Measurements from ENCODE around the gene SMAD6.

DNA sequence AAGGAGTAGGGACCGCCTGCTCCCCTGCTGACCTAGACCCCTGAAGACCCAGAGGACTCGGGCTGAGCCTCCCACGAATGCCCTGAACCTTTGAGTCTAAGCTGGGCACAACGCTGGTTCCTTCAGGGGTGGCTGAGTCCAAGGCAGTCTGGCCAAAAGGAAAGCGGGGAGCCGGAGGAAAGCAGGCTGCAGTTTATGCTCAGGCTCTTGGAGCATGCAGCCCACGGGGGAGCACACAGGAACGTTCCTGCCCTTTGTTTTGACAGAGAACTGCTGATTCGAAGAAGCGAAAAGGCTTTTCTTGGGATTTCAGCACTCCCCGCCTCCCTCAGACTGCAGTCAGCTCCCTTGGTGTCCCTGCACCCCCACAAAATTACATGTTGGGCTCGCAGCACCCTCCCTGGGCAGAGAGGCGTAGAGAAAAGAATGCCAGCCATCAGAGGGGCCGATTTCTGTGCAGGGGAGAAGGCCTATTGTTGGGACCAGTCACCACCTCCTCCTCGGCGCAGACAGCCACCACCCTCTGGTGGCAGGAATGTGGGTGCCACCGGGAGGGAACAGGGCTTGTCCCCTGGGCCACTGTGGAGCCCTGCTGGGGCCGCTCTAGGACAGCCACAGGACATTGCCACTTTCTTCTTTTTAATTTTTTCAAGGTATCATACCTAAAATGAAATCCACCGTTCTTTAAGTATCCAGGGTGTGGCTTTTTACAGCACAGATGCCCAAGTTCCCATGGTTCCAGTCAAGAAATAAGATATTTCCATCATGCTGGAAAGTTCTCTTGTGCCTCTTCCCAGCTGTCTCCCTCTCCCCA, 72.2 kb downstream of the SMAD6 start:
- TF ChIP-seq ZBTB17 (tag by site-specific recombination; IDR thresholded peaks at IDR 0.05) (peak; percentile 96), ZNF629 (tag by site-specific recombination; IDR thresholded peaks at IDR 0.05) (peak; percentile 47; the same call in 1 of the 2 replicates), SALL2 (tag by site-specific recombination; IDR thresholded peaks at IDR 0.05; ENCODE audit: borderline replicate concordance) (no peak), FEZF1 (tag by site-specific recombination; IDR thresholded peaks at IDR 0.05) (no peak)
- TF ChIP-seq, protein P1, sequence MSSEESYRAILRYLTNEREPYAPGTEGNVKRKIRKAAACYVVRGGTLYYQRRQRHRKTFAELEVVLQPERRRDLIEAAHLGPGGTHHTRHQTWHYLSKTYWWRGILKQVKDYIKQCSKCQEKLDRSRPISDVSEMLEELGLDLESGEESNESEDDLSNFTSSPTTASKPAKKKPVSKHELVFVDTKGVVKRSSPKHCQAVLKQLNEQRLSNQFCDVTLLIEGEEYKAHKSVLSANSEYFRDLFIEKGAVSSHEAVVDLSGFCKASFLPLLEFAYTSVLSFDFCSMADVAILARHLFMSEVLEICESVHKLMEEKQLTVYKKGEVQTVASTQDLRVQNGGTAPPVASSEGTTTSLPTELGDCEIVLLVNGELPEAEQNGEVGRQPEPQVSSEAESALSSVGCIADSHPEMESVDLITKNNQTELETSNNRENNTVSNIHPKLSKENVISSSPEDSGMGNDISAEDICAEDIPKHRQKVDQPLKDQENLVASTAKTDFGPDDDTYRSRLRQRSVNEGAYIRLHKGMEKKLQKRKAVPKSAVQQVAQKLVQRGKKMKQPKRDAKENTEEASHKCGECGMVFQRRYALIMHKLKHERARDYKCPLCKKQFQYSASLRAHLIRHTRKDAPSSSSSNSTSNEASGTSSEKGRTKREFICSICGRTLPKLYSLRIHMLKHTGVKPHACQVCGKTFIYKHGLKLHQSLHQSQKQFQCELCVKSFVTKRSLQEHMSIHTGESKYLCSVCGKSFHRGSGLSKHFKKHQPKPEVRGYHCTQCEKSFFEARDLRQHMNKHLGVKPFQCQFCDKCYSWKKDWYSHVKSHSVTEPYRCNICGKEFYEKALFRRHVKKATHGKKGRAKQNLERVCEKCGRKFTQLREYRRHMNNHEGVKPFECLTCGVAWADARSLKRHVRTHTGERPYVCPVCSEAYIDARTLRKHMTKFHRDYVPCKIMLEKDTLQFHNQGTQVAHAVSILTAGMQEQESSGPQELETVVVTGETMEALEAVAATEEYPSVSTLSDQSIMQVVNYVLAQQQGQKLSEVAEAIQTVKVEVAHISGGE (tag by site-specific recombination; conservative IDR thresholded peaks at IDR 0.05; ENCODE audit: low read depth): no peak
- TF ChIP-seq, protein P2, sequence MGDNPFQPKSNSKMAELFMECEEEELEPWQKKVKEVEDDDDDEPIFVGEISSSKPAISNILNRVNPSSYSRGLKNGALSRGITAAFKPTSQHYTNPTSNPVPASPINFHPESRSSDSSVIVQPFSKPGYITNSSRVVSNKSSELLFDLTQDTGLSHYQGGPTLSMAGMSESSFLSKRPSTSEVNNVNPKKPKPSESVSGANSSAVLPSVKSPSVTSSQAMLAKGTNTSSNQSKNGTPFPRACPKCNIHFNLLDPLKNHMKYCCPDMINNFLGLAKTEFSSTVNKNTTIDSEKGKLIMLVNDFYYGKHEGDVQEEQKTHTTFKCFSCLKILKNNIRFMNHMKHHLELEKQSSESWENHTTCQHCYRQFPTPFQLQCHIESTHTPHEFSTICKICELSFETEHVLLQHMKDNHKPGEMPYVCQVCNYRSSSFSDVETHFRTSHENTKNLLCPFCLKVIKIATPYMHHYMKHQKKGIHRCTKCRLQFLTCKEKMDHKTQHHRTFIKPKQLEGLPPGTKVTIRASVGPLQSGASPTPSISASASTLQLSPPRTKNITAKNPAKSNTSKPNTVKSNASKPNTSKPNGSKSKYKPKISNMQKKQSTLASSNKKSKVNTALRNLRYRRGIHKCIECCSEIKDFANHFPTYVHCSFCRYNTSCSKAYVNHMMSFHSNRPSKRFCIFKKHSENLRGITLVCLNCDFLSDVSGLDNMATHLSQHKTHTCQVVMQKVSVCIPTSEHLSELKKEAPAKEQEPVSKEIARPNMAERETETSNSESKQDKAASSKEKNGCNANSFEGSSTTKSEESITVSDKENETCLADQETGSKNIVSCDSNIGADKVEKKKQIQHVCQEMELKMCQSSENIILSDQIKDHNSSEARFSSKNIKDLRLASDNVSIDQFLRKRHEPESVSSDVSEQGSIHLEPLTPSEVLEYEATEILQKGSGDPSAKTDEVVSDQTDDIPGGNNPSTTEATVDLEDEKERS (tag by site-specific recombination; IDR thresholded peaks at IDR 0.05): no peak
